Measurements from ENCODE around the gene FHIT.

Gene FHIT

DNA sequence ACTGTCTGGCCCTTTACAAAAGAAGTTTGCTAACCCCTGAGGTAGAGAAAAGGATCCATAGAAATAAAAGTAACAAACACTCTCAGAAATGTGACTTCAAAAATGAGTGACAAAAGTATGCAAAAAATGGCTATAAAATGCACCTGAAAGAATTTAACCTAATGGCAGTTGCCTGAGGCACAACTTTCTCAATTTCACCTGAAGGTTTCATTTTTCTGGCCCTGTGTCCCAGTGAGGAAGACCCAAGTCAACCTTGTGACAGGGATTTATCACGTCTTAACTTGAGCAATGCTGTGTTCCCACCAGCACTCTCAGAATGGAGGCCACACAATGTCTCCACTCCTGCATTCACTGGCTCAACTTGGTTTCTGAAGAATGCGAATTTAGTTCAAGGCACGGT, 83.0 kb downstream of the FHIT start:
- DNase-seq: no peak

DNA sequence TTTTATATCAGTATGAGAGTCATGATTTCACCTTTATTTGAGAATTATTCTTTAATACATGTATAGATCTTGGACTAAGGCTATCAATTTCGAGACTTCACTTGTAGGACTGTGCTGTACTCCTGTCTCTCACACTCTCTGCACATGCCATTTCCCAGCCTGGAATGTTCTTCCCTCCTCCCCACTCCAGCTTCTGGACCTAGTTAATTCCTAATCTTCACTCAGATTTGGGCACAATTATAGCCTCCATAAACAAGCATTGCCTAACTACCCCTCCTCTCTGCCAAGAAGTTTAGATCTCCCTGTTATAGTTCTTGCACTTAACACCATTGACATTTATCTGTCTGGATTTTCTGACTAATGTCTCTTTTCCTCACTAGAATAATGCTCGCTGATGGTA, 88.3 kb downstream of the FHIT start:
- DNase-seq: no peak

GRCh38 chr3:61158667-61159066, 92.6 kb downstream of the FHIT start:
- no peak for DNase-seq

- no peak for DNase-seq
Observed at GRCh38 chr3:61158216-61158615, 93.0 kb downstream of the FHIT start.

GRCh38 chr3:61157414-61157813, 93.8 kb downstream of the FHIT start:
- DNase-seq: no peak

GRCh38 chr3:61155701-61156292, 95.5 kb downstream of the FHIT start:
- no peak for DNase-seq

DNA sequence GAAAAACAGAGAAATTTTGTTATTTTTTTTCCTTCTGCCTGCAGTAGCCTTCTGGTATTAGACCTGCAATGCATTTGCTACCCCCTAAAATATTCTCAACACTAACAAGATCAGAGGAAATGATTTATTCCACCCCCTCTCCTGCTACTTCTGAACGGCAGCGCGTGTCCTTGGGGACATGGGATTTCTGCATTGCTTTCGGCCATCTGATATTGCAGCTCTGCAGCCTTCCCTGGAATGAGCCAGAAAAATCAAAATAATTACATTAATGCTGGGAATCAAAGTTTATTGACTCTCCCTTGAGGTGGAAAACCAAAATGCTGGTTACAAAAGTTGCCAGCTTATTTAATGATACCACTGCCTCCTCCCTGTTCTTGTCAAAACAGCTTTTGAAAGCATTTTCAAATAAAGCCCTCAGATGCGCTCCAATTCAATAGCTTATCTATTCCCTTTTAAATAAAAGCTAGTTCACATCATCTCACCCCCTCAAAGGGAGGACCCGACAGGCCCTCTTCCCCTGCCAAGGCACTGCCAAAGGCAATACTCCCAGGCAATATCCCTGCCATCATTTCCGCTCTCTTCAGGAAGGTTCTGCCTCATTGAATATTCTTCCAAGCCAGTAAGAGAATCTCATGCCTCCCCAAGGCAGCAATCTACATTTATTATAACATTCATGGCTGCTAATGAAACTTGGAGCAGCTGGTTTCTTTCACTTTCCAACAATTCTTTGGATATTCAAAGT, 96.6 kb downstream of the FHIT start:
- DNase-seq: no peak

DNA sequence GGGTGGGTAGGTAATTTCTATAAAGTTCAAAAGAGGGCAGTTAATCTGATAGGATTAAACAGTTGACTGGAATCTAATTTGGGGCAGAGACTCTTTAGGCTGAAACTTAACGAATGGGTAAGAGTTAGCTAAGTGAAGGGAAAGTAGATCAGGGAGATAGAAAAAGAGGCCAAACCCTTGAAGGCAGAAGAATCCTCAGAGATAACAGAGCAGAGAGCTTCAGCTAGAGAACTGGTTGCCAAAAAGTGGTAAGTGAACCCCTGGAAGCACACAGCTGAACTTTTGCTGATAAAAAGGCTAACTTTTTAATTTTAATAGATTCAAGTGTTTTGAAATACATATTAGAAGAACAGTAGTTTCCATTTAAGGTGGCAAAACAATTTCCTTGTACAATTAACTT, 99.2 kb downstream of the FHIT start:
- DNase-seq: no peak

DNA sequence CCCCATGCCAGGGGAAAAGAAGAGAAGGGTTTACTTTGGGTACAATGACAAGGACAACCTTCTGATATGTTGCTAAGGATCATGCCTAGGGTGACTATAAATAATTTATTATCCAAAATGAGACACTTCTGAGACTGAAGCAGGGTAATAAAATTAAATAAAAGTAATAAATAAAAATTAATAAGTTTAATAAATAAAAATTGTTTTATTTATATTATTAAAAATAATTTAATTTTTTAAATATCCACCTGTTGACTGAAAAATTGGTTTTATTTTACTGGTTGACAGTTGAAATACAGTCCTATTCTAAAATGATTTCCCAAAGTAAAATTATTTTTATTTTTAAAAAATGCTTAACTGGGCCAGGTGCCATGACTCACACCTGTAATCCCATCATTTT, 102.0 kb downstream of the FHIT start:
- DNase-seq: no peak

DNA sequence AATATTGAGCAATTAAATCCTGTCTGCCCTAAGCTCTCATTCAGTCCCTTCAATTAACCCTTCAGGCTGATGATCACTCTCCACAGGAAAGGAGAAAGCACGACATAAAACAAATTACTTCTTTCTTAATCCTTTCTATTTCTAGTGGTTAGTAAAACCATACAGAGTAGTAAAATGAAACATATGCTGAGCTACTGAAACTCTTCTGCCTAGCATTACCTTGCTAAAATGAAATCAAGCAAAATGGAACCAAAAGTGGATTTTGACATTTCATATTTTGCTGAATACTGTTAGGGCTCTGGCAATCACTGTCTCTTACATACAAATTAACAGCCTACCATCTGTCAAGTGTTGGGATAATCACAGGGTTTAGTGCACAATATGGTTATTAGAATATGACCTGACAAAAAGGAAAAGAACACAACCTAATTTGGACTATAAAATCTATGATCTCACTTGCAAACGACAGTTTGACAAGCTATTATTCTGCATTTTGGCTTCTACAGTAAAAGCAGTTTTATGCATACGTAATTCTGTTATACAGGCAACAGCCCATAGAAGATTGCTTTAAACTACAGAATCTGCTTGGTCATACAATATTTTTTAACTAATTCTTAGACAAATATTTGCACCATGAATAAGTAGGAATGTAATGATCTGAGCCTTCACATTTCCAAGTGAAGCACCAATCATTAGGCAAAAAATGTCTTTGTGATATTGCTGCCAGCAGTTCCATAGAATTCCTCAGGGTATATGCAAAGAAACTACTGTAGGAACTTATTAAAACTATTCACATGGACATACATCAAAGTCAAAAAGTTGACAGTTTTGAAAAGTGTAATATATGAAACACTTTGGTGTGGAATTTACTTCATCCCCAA, 105.0 kb downstream of the FHIT start:
- no peak for DNase-seq

DNA sequence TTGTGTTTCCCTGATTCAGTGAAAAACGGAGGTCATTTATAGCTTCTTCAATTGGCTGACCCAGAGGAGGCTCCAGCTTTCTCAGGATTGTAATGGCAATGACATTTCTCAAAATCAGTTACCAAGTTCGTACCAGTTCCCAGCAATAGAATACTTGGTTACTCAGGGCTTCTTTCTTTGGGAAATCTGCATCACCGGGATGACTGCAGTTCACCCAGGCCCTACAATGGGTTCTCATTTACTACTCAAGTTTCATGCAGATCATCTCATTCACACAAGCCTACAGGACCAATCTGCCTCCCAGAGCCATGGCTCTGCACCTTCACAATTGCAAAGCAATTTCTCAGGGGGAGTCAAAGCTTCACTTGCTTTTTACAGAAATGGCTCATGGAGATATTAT, 109.6 kb downstream of the FHIT start:
- no peak for DNase-seq

DNA sequence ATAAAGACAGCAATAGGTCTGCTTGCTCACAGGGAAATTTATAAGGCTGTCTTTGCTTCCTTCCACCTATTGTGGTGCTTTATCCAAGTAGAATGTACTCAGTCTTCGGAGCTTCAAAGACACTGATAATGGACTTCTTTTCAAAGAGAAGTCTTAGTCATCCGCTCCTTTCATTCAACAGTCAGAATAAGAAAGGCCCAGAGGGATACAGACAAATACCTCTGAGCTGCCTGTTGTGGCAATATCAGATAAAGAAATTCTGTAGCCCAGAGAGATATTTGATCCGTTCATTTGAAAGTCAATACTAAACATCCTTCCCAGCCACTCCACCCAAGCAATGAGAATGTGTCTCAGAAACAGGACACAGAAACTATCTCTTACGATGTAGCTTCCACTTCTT, 110.0 kb downstream of the FHIT start:
- DNase-seq: no peak

DNA sequence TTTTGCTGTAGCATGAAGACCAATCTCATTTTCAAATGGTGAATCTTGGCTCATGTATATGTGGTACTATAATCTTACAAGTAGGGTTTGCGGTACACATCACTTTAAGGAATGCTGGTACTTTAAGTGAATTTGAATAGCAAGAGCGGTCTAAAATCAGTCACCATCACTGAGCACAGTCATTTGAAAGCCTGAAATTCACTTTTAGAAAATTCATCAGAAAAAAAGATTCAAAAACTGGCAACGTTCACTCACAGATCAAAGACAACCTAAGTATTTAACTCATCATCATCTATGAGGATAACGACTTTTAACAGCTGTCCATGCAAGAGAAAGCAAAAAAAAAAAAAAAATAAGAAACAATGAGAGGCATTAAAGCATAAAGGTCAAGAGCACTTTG, 111.6 kb downstream of the FHIT start:
- DNase-seq: no peak

GRCh38 chr3:61138401-61138800, 112.9 kb downstream of the FHIT start:
- no peak for DNase-seq

DNA sequence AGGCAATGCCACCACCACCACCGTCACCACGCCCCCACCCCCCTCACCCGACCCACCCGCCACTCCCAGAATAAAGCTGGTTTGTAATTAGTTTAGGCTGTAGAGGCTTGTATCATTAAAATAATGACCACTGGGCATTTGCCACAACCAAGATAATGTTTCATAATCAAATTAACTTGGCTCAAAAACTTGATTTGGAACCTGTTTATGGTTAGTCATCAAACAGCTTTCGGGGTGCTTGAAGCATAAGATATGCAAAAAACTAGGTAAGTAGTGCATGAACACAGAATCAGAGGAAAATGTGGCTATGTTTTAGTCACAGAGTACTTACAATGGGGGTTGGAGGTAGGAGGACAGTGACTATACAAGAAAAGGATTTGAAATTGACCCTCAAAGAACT, 115.1 kb downstream of the FHIT start:
- DNase-seq: no peak

DNA sequence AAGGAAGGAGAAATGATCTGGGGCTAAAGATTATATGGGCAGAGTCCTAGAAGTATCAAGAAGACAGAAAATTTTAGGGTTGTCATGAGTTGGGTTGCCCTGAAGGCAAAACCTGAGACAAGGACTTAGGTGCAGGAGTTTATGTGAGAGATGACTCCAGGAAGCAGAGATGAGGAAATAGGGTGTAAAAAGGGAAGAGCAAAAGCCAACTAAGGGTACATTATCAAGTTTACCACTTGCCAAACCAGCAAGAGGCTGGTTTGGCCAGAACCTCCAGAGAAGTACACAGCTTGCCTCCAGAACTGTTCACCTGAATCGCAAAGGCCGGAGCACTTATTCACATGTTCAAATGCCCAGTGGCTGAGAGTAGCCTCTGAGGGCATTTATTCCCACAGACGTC, 116.7 kb downstream of the FHIT start:
- no peak for DNase-seq

DNA sequence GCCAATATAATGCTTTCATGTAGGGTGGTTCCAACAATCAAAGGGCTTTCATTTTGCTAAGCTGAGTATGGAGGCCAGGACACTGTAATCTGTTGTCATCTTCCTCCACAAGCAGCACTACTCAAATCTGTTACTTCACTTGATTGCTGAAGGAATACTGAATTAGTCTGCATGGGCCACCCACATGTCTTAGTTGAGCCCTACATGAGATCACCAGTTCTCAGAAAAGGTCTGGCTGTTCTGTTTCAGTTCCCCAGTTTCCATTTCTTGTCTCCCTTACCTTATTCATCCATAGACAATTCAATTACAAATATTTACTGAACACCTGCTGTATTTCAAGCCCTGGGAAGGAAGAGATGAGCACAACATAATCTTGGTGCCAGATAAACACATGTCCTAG, 119.2 kb downstream of the FHIT start:
- DNase-seq: no peak

GRCh38 chr3:61118830-61119229, 132.4 kb downstream of the FHIT start:
- no peak for DNase-seq

GRCh38 chr3:61117045-61117898, 134.0 kb downstream of the FHIT start:
- no peak for DNase-seq

DNA sequence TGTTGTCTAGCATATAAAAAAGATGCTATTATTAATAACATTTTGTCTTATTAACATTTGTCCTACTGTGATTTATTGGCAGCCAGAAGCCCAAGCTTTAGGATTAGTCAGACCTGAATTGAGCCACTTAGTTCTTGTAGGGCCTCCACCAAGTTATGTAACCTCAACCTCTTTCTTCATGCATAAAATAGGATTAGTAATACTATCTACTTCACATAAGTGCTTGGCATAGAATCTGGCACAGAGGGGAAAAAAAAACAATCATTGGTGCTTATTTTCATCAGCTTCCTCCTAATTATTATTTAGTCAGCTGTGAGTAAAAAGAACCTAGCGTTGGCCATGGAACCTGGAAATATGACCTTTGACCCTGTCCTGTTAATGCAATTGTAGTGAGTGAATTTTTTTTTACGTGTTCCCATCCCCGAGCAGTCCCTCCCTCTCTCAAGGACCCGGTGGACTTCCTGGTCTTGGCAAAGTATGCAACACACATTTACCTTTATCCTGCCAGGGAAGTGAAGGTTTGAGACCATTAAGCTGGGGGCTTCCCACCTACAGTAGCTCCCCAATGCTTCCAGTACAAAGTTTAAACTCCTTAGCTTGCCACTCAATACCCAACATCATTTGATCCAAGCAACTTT, 136.8 kb downstream of the FHIT start:
- no peak for DNase-seq

GRCh38 chr3:61111825-61112224, 139.4 kb downstream of the FHIT start:
- no peak for DNase-seq

DNA sequence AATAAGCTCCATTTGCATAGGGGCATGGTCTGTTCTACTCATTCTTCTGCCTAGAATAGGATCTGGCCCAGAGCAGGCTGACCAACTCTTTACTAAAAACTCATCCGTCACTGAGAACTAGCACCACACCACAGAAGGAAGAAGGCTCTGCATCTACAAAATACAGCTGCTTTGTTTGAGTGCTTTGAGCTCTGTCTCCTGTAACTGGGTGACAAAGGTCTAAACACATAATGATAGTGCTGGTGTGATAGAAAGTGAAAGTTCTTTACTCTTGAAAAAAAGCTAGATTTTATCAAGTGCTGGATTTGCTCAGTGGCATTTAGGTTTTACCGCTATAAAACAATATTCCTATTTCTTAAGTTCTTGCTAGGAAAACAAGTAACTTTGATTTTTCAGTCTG, 140.7 kb downstream of the FHIT start:
- no peak for DNase-seq
